Hepatic stellate cell (primary cell): ENCODE data around the gene INSIG1.

Experiments used
- DNase-seq: peaks from one replicate; pipeline ENCODE4 v3.0.0; 2011; ENCODE audit warnings: low spot score

INSIG1 gene

GRCh38 chr7:155349601-155350331 lies 52.1 kb downstream of the INSIG1 start:
- DNase-seq = no peak

GRCh38 chr7:155351120-155351870 lies 53.6 kb downstream of the INSIG1 start:
- DNase-seq = no peak

- DNase-seq = no peak
Measured at GRCh38 chr7:155352076-155352752, 54.5 kb downstream of the INSIG1 start.

GRCh38 chr7:155352753-155353115 lies 55.1 kb downstream of the INSIG1 start:
- DNase-seq = no peak

GRCh38 chr7:155353256-155353897 lies 55.7 kb downstream of the INSIG1 start:
- DNase-seq = no peak

GRCh38 chr7:155354371-155355048 lies 56.8 kb downstream of the INSIG1 start:
- no peak for DNase-seq

- no peak for DNase-seq
Measured at GRCh38 chr7:155355176-155355575, 57.5 kb downstream of the INSIG1 start.

- DNase-seq = no peak
Measured at GRCh38 chr7:155355745-155356144, 58.1 kb downstream of the INSIG1 start.

- no peak for DNase-seq
Measured at GRCh38 chr7:155356323-155357105, 58.8 kb downstream of the INSIG1 start.

GRCh38 chr7:155357573-155358041 lies 59.9 kb downstream of the INSIG1 start:
- no peak for DNase-seq

GRCh38 chr7:155358066-155358947 lies 60.6 kb downstream of the INSIG1 start:
- no peak for DNase-seq

GRCh38 chr7:155358948-155359712 lies 61.5 kb downstream of the INSIG1 start:
- no peak for DNase-seq
